K562 (cell line): ENCODE data around the gene RALY. TPM values are rescaled to one million over a fixed set of nuclear protein-coding genes. Genes with fewer than 3 reads are reported as not detected.

Source experiments
- ATAC-seq: fragments of 200-7000 bp; cut with Tn5 transposase; 3 replicates; pipeline ENCODE4 v1.9.1; 2020; ENCODE audit warnings: moderate library complexity
- BruUV-seq: library from RNA; stranded (reverse); fragments of 400-500 nt; replicated peaks from 2 replicates; lab custom pipeline; 2021; lab: Mats Ljungman, UMichigan
- CTCF ChIA-PET: fragments of 300-600 bp; formaldehyde crosslinking; extraction: SDS; loops from one replicate; lab custom pipeline; 2021; ENCODE audit warnings: low intra/inter-chr PET ratio; lab: Yijun Ruan, JAX
- POLR2A ChIA-PET: fragments of 300-600, 350-650 bp; sonication (Branson Sonifier 250); formaldehyde crosslinking; extraction: SDS; loops from one replicate; lab custom pipeline; 2021; ENCODE audit warnings: antibody characterized with exemption, inconsistent platforms; lab: Yijun Ruan, JAX
- DNase-seq, 4 experiments: peaks; one replicate each; pipeline versions ENCODE4 v3.0.0 to v3.0.0-alpha.2; 2011 to 2018; ENCODE audit warnings: low spot score in 3 of 4, mixed read lengths in 3 of 4; ENCODE audit errors: extremely low read depth in 1 of 4
- FAIRE-seq: peaks from 2 replicates; lab custom pipeline; 2011; peaks lifted over from hg19 to GRCh38; lab: Jason Lieb, UNC
- H2AFZ ChIP-seq: 2 replicates; pipeline ENCODE4 v1.6.0; 2011; ENCODE audit warnings: low read depth, low read length, control low read depth, inconsistent platforms
- H3K27ac ChIP-seq: fragments of 200-600 bp; 3 replicates; pipeline ENCODE4 v1.8.0; 2011; ENCODE audit warnings: low read depth, mild to moderate bottlenecking, control low read depth, inconsistent platforms, low read length, moderate library complexity, mixed read lengths; ENCODE audit errors: extremely low read depth
- H3K27me3 ChIP-seq, 2 experiments: fragments of 300-600 bp in 1 of 2; 2 replicates in 1 of 2; 3 replicates in 1 of 2; pipeline versions ENCODE4 v1.6.0 to v1.8.0; 2011; ENCODE audit warnings: inconsistent platforms in 2 of 2, low read length in 2 of 2, mild to moderate bottlenecking in 1 of 2, mixed read lengths in 1 of 2, moderate library complexity in 1 of 2; ENCODE audit not compliant: control insufficient read depth in 2 of 2, insufficient read depth in 2 of 2
- H3K36me3 ChIP-seq: fragments of 300-600 bp; 3 replicates; pipeline ENCODE4 v1.8.0; 2011; ENCODE audit warnings: mild to moderate bottlenecking, low read length, inconsistent platforms; ENCODE audit not compliant: control insufficient read depth, insufficient read depth
- H3K4me1 ChIP-seq, 2 experiments: fragments of 200-600 bp in 1 of 2; replicated peaks in 1 of 2; 2 replicates in 1 of 2; 3 replicates in 1 of 2; pipeline versions ENCODE4 v1.5.1 to v1.8.0; 2011; ENCODE audit warnings: inconsistent platforms in 2 of 2, low read length in 2 of 2, mild to moderate bottlenecking in 1 of 2, mixed read lengths in 1 of 2, moderate library complexity in 1 of 2; ENCODE audit not compliant: control insufficient read depth in 2 of 2, insufficient read depth in 2 of 2
- H3K4me2 ChIP-seq: 2 replicates; pipeline ENCODE4 v1.6.1; 2011; ENCODE audit warnings: low read length, control low read depth, inconsistent platforms, mixed read lengths; ENCODE audit not compliant: insufficient read depth
- H3K4me3 ChIP-seq: fragments of 200-600 bp; sonication (generic), shearing (Covaris generic); 2 replicates; pipeline ENCODE4 v1.5.1; 2016; ENCODE audit warnings: control low read depth, inconsistent platforms
- H3K79me2 ChIP-seq: fragments of 200-600 bp; 3 replicates; pipeline ENCODE4 v1.8.0; 2011; ENCODE audit warnings: low read length, inconsistent platforms; ENCODE audit not compliant: control insufficient read depth, insufficient read depth
- H3K9ac ChIP-seq, 2 experiments: 2 replicates each; pipeline versions ENCODE4 v1.6.0 to v1.6.1; 2011; ENCODE audit warnings: low read depth in 2 of 2, low read length in 2 of 2, control low read depth in 1 of 2, inconsistent platforms in 1 of 2, mild to moderate bottlenecking in 1 of 2, mixed read lengths in 1 of 2; ENCODE audit not compliant: insufficient read depth in 1 of 2
- H3K9me1 ChIP-seq: one replicate; pipeline ENCODE4 v1.6.0; 2011; ENCODE audit warnings: inconsistent platforms, mild to moderate bottlenecking, low read length, moderate library complexity; ENCODE audit not compliant: control insufficient read depth, insufficient read depth
- H3K9me3 ChIP-seq: replicated peaks from 2 replicates; pipeline ENCODE4 v1.5.1; 2011; ENCODE audit warnings: low read depth, low read length, inconsistent platforms; ENCODE audit not compliant: control insufficient read depth, insufficient read depth
- H4K20me1 ChIP-seq: replicated peaks from 2 replicates; pipeline ENCODE4 v1.6.1; 2011; ENCODE audit warnings: low read length, inconsistent platforms, mixed read lengths; ENCODE audit not compliant: control insufficient read depth, insufficient read depth
- BDP1 ChIP-seq: IDR thresholded peaks from 3 replicates; pipeline ENCODE4 v1.6.1; 2011; ENCODE audit not compliant: insufficient read length, insufficient read depth
- COPS2 ChIP-seq: fragments of 450-650 bp; conservative IDR thresholded peaks from 2 replicates; pipeline ENCODE4 v1.6.1; 2016; ENCODE audit warnings: mild to moderate bottlenecking, moderate library complexity
- GTF3C2 ChIP-seq: IDR thresholded peaks from 3 replicates; pipeline ENCODE4 v1.6.1; 2011; ENCODE audit warnings: borderline replicate concordance, mild to moderate bottlenecking, moderate library complexity; ENCODE audit not compliant: insufficient read length; ENCODE audit errors: extremely low read depth
- MAFG ChIP-seq: fragments of 450-650 bp; conservative IDR thresholded peaks from 2 replicates; pipeline ENCODE4 v1.6.1; 2016; ENCODE audit warnings: missing genetic modification characterization, missing compliant biosample characterization
- MNT ChIP-seq, 2 experiments: fragments of 450-650 bp; conservative IDR thresholded peaks; 2 replicates each; pipeline ENCODE4 v1.6.1; 2017; ENCODE audit warnings: mild to moderate bottlenecking in 2 of 2, moderate library complexity in 2 of 2
- RERE ChIP-seq: sonication (generic); formaldehyde crosslinking; IDR thresholded peaks from 2 replicates; pipeline ENCODE4 v1.8.0; 2023; ENCODE audit warnings: missing genetic modification reagents, mild to moderate bottlenecking, borderline replicate concordance
- ZNF134 ChIP-seq: fragments of 250-450 bp; sonication (Bioruptor Pico); conservative IDR thresholded peaks from 2 replicates; pipeline ENCODE4 v1.4.0; 2020
- ZNF586 ChIP-seq: fragments of 450-650 bp; formaldehyde crosslinking; conservative IDR thresholded peaks from 2 replicates; pipeline ENCODE4 v1.4.0; 2020; ENCODE audit warnings: mild to moderate bottlenecking, moderate library complexity
- ZNF696 ChIP-seq: fragments of 250-450 bp; sonication (Bioruptor Pico); conservative IDR thresholded peaks from 2 replicates; pipeline ENCODE4 v1.4.0; 2020; ENCODE audit warnings: mild to moderate bottlenecking, moderate library complexity
- ZNF75A ChIP-seq: fragments of 450-650 bp; formaldehyde crosslinking; IDR thresholded peaks from 2 replicates; pipeline ENCODE4 v1.4.0; 2020; ENCODE audit warnings: mild to moderate bottlenecking
- WGBS: fragments of 100-300 bp; shearing (Covaris generic); methylation state at CpG from one replicate; pipeline ENCODE4 v1.1.6; 2016; ENCODE audit warnings: low coverage, mixed read lengths; ENCODE audit not compliant: insufficient coverage; ENCODE audit errors: missing lambda C conversion rate; 5-methylcytosine and 5-hydroxymethylcytosine counted together
- in situ Hi-C: fragments of 300-500 bp; cut with MboI; formaldehyde crosslinking; loops from 4 replicates; pipeline ENCODE4 v1.15.0; 2018; ENCODE audit warnings: inconsistent platforms, mixed read lengths
- intact Hi-C: fragments of 100-400 bp; cut with micrococcal nuclease; formaldehyde crosslinking; loops from 2 replicates; pipeline ENCODE4 v1.14.2; 2022
- polyA plus RNA-seq, 8 experiments: library from polyadenylated mRNA; depleted of rRNA in 4 of 8; stranded (reverse) in 5 of 8; unstranded in 3 of 8; fragments of >200 nt; fragmentation: Nextera tagmentation in 2 of 8; fragmentation: Illumina TruSeq in 1 of 8; extraction: Ambion mirVana in 2 of 8; extraction: Trizol in 1 of 8; gene quantifications; 2 replicates each; pipeline versions ENCODE4 v1.2.1 to v1.2.3, GENCODE V29; 2011 to 2014; ENCODE audit warnings: inconsistent platforms in 1 of 8, missing spikeins in 1 of 8
- total RNA-seq, 7 experiments: library from RNA; depleted of rRNA in 6 of 7; stranded (reverse); fragments of >200 nt in 6 of 7; fragmentation: Illumina TruSeq in 2 of 7; extraction: Trizol in 2 of 7; gene quantifications; 2 replicates each; pipeline versions ENCODE4 v1.2.1 to v1.2.3, GENCODE V29; 2011 to 2021; ENCODE audit warnings: low replicate concordance in 1 of 7

The RALY gene
- total and polyA plus RNA-seq, 9 of the 15 experiments (the other 6 are each of a cell fraction or from before 2014, with no cell fraction given) = 0.80 to 207 (median 128) TPM

- TF ChIP-seq COPS2 (no peak), BDP1 (no peak), ZNF75A (CRISPR knock-in tag) (no peak), GTF3C2 (no peak), ZNF696 (CRISPR knock-in tag) (no peak), RERE (CRISPR knock-in tag) (no peak), ZNF134 (CRISPR knock-in tag) (no peak), ZNF586 (CRISPR knock-in tag) (no peak), MAFG (tag) (no peak), MNT (conservative IDR thresholded peaks at IDR 0.05) (no peak)
- WGBS = 69% methylated on average over 38 of the region's 43 CpGs
- Histone ChIP-seq H3K79me2 (no peaks in the 10 kb centered on the region), H3K27me3 (no peaks in the 10 kb centered on the region), H3K4me2 (no peak overlapping the region), H3K4me3 (no peak overlapping the region), H4K20me1 (no peaks in the 10 kb centered on the region), H3K9ac (no peak overlapping the region), H3K36me3 (no peaks in the 10 kb centered on the region), H3K27ac (no peak overlapping the region), H3K4me1 (peaks cover 0 to 8% of the 10 kb centered on the region in 2 experiments; a peak in 3 of 5 replicates), H3K9me1 (no peaks in the 10 kb centered on the region), H3K9me3 (no peaks in the 10 kb centered on the region), H2AFZ (no peak overlapping the region)
- POLR2A ChIA-PET = interaction anchor here (0.7 to 3.0 kb wide), 2 partner anchors 8 to 10 kb away, joined by 3 to 15 read pairs; partner anchors contain the start of gene EIF2S2
- intact Hi-C loops = no loop called here
- no TSS peak for BruUV-seq
- ATAC-seq (no peak), DNase-seq (no peak), FAIRE-seq (no peak)
- in situ Hi-C loops = no loop called here
- CTCF ChIA-PET = no interaction called here
Measured at GRCh38 chr20:34122274-34122980, 128.7 kb downstream of the RALY start.
